Measurements from ENCODE around the gene ABLIM1.

DNA sequence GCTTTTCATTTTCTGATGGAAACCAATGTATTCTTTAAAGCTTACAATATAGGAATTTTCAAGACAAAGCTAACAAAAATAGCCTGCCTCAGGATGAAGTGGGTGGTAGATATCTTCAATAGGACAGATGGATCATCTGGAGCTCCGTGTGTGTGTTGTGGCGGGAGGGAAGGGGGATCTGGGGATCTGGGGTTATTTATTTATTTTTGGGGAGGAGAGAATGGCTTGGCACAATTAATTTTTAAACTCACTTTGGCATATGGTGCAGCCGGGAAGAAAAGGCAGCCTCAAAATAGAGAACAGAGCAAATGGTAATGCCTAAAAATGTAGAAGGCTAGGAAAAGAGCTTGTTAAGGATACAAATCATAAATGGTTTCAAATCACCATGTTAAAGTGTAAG lies 11.6 kb upstream of the ABLIM1 start:
- TF ChIP-seq, protein P1, sequence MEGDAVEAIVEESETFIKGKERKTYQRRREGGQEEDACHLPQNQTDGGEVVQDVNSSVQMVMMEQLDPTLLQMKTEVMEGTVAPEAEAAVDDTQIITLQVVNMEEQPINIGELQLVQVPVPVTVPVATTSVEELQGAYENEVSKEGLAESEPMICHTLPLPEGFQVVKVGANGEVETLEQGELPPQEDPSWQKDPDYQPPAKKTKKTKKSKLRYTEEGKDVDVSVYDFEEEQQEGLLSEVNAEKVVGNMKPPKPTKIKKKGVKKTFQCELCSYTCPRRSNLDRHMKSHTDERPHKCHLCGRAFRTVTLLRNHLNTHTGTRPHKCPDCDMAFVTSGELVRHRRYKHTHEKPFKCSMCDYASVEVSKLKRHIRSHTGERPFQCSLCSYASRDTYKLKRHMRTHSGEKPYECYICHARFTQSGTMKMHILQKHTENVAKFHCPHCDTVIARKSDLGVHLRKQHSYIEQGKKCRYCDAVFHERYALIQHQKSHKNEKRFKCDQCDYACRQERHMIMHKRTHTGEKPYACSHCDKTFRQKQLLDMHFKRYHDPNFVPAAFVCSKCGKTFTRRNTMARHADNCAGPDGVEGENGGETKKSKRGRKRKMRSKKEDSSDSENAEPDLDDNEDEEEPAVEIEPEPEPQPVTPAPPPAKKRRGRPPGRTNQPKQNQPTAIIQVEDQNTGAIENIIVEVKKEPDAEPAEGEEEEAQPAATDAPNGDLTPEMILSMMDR (IDR thresholded peaks at IDR 0.05), result no peak
- no peak for TF ChIP-seq POLR2A (IDR thresholded peaks at IDR 0.05)
